Liver (tissue), 9 donors: ENCODE data around the gene THUMPD2. TPM values are rescaled to one million over a fixed set of nuclear protein-coding genes. Genes with fewer than 3 reads are reported as not detected.

Source experiments
- DNase-seq: peaks from one replicate; pipeline ENCODE4 v3.0.0-alpha.2; 2017; ENCODE audit warnings: low spot score
- H3K27ac ChIP-seq, 2 donors: one replicate each; pipeline ENCODE4 v1.7.0; 2013; ENCODE audit warnings: inconsistent platforms in 2 of 2, low read length in 2 of 2, control low read depth in 1 of 2, low read depth in 1 of 2, mild to moderate bottlenecking in 1 of 2
- H3K27me3 ChIP-seq, 4 donors: one replicate each; pipeline versions ENCODE4 v1.6.1 to v1.7.0; 2013; ENCODE audit warnings: low read length in 3 of 4, inconsistent platforms in 1 of 4, mild to moderate bottlenecking in 1 of 4, moderate library complexity in 1 of 4; ENCODE audit not compliant: control insufficient read depth in 4 of 4, insufficient read depth in 4 of 4
- H3K36me3 ChIP-seq, 4 donors: one replicate each; pipeline versions ENCODE4 v1.6.1 to v1.7.0; 2013; ENCODE audit warnings: low read length in 3 of 4, mild to moderate bottlenecking in 3 of 4, low read depth in 1 of 4, moderate library complexity in 1 of 4; ENCODE audit not compliant: control insufficient read depth in 4 of 4, insufficient read depth in 3 of 4
- H3K4me1 ChIP-seq, 4 donors: one replicate each; pipeline versions ENCODE4 v1.6.1 to v1.7.0; 2013; ENCODE audit warnings: low read length in 3 of 4, mild to moderate bottlenecking in 3 of 4, moderate library complexity in 1 of 4; ENCODE audit not compliant: control insufficient read depth in 4 of 4, insufficient read depth in 4 of 4
- H3K4me3 ChIP-seq, 3 donors: one replicate each; pipeline versions ENCODE4 v1.6.1 to v1.7.0; 2013; ENCODE audit warnings: low read length in 3 of 3, control low read depth in 1 of 3, low read depth in 1 of 3, mild to moderate bottlenecking in 1 of 3
- H3K9ac ChIP-seq, 2 donors: one replicate each; pipeline ENCODE4 v1.7.0; 2013; ENCODE audit warnings: low read length in 2 of 2, mild to moderate bottlenecking in 2 of 2, moderate library complexity in 2 of 2, control low read depth in 1 of 2, low read depth in 1 of 2
- H3K9me3 ChIP-seq, 4 donors: one replicate each; pipeline versions ENCODE4 v1.6.1 to v1.7.0; 2013; ENCODE audit warnings: low read length in 3 of 4; ENCODE audit not compliant: control insufficient read depth in 4 of 4
- ATF3 ChIP-seq: IDR thresholded peaks from 2 replicates; pipeline ENCODE4 v1.6.1; 2016; ENCODE audit warnings: antibody characterized with exemption
- CTCF ChIP-seq: fragments of 150-350 bp; IDR thresholded peaks from 2 replicates; pipeline ENCODE4 v1.5.1; 2017; ENCODE audit warnings: improper control_type of control experiment, low read depth, low read length; ENCODE audit not compliant: missing input control
- EGR1 ChIP-seq, 2 donors: IDR thresholded peaks; 2 replicates each; pipeline ENCODE4 v1.6.1; 2016 to 2018; ENCODE audit warnings: antibody characterized with exemption in 2 of 2, low read depth in 2 of 2
- FOXA1 ChIP-seq: IDR thresholded peaks from 2 replicates; pipeline ENCODE4 v1.6.1; 2016; ENCODE audit warnings: antibody characterized with exemption
- FOXA2 ChIP-seq: IDR thresholded peaks from 2 replicates; pipeline ENCODE4 v1.6.1; 2016; ENCODE audit warnings: antibody characterized with exemption
- GABPA ChIP-seq, 2 donors: IDR thresholded peaks in 1 of 2; conservative IDR thresholded peaks in 1 of 2; 2 replicates each; pipeline ENCODE4 v1.6.1; 2016; ENCODE audit warnings: antibody characterized with exemption in 2 of 2, mild to moderate bottlenecking in 1 of 2, moderate library complexity in 1 of 2
- HNF4A ChIP-seq, 2 donors: conservative IDR thresholded peaks; 2 replicates each; pipeline ENCODE4 v1.6.1; 2016; ENCODE audit warnings: antibody characterized with exemption in 2 of 2, mild to moderate bottlenecking in 2 of 2
- HNF4G ChIP-seq: IDR thresholded peaks from 2 replicates; pipeline ENCODE4 v1.6.1; 2016; ENCODE audit warnings: antibody characterized with exemption
- JUND ChIP-seq, 2 donors: IDR thresholded peaks; 2 replicates each; pipeline ENCODE4 v1.6.1; 2016; ENCODE audit warnings: antibody characterized with exemption in 2 of 2
- NR2F2 ChIP-seq: IDR thresholded peaks from 2 replicates; pipeline ENCODE4 v1.6.1; 2016; ENCODE audit warnings: antibody characterized with exemption
- RAD21 ChIP-seq, 2 donors: IDR thresholded peaks; 2 replicates each; pipeline ENCODE4 v1.6.1; 2016; ENCODE audit warnings: antibody characterized with exemption in 2 of 2, mild to moderate bottlenecking in 2 of 2
- REST ChIP-seq: IDR thresholded peaks from 2 replicates; pipeline ENCODE4 v1.6.1; 2016; ENCODE audit warnings: antibody characterized with exemption, mild to moderate bottlenecking
- RXRA ChIP-seq, 2 donors: IDR thresholded peaks; 2 replicates each; pipeline ENCODE4 v1.6.1; 2017 to 2018; ENCODE audit warnings: antibody characterized with exemption in 2 of 2, mild to moderate bottlenecking in 1 of 2
- SP1 ChIP-seq: IDR thresholded peaks from 2 replicates; pipeline ENCODE4 v1.6.1; 2018; ENCODE audit warnings: antibody characterized with exemption, mild to moderate bottlenecking
- TAF1 ChIP-seq: conservative IDR thresholded peaks from 2 replicates; pipeline ENCODE4 v1.6.1; 2016; ENCODE audit warnings: antibody characterized with exemption, mild to moderate bottlenecking
- ZBTB33 ChIP-seq: IDR thresholded peaks from 2 replicates; pipeline ENCODE4 v1.6.1; 2016; ENCODE audit warnings: antibody characterized with exemption
- WGBS: extraction: QIAGEN DNeasy Blood & Tissue Kit; methylation state at CpG from one replicate; pipeline ENCODE4 v1.1.7; 2013; 5-methylcytosine and 5-hydroxymethylcytosine counted together
- polyA plus RNA-seq, 2 donors: library from polyadenylated mRNA; stranded (reverse) in 1 of 2; unstranded in 1 of 2; fragments of 200-250 nt in 1 of 2; fragments of >200 nt in 1 of 2; fragmentation: Nextera tagmentation in 1 of 2; extraction: Ambion mirVana in 1 of 2; gene quantifications; one replicate each; pipeline versions ENCODE4 v1.2.1 to v1.2.3, GENCODE V29; 2013 to 2015
- total RNA-seq, 2 donors: library from RNA; depleted of rRNA; stranded (reverse); fragments of >200 nt; gene quantifications; one replicate each; pipeline ENCODE4 v1.2.3, GENCODE V29; 2014
- donor health status: healthy.
- donor health status: healthy.
- donor health status: healthy.
- donor health status: healthy.
- donor health status: healthy.

The THUMPD2 gene
- total and polyA plus RNA-seq, 4 donors = 2.2 to 5.9 (median 5.0) TPM

GRCh38 chr2:39743269-39743776 lies 35.7 kb downstream of the THUMPD2 start:
- no peaks in the 10 kb centered on the region for H3K27me3 ChIP-seq
- no peak for DNase-seq

More at GRCh38 chr2:39743269-39743776, 35.7 kb downstream of the THUMPD2 start:
- H3K9me3 ChIP-seq = no peaks in the 10 kb centered on the region
- H3K9ac ChIP-seq = no peak overlapping the region
- no peak overlapping the region for H3K27ac ChIP-seq
- H3K4me1 ChIP-seq = no peaks in the 10 kb centered on the region
- H3K4me3 ChIP-seq = no peak overlapping the region
- WGBS = 78% methylated on average over 1 of the region's 1 CpG
- H3K36me3 ChIP-seq = peaks cover 1 to 20% (median 11%) of the 10 kb centered on the region in 4 donors
- TF ChIP-seq JUND (IDR thresholded peaks at IDR 0.05) = no peak
- no peak for TF ChIP-seq EGR1 (IDR thresholded peaks at IDR 0.05; ENCODE audit: low read depth in 2 of 2)
- TF ChIP-seq REST = no peak
- no peak for TF ChIP-seq RXRA (IDR thresholded peaks at IDR 0.05)
- TF ChIP-seq SP1 = no peak
- TF ChIP-seq ZBTB33 = no peak
- TF ChIP-seq FOXA1 = no peak
- no peak for TF ChIP-seq RAD21 (IDR thresholded peaks at IDR 0.05)
- no peak for TF ChIP-seq FOXA2
- TF ChIP-seq NR2F2 = no peak
- TF ChIP-seq CTCF = no peak
- no peak for TF ChIP-seq ATF3
- TF ChIP-seq HNF4A (conservative IDR thresholded peaks at IDR 0.05) = no peak
- no peak for TF ChIP-seq TAF1
- no peak for TF ChIP-seq HNF4G
- no peak for TF ChIP-seq GABPA (IDR thresholded peaks at IDR 0.05 in 1 of 2, conservative IDR thresholded peaks at IDR 0.05 in 1 of 2)
